ENCODE measurements around the gene S100A11.
"Not testable (repeated sequence)": the region's sequence is repeated elsewhere in the genome, so short reads cannot be mapped to it uniquely, and the experiment has no call there.

S100A11 gene

GRCh38 chr1:152036267-152037216, at the start of gene S100A11:
TSS of gene S100A11 (minus strand) at chr1:152037004. CDS start at chr1:152036915, 89 bp downstream.
- peak; percentile 35 for DNase-seq

- no peak for DNase-seq
Observed at GRCh38 chr1:152084853-152085252, 48.0 kb upstream of the S100A11 start.

GRCh38 chr1:152081026-152081425, 44.2 kb upstream of the S100A11 start:
- not testable (repeated sequence) for DNase-seq

- not testable (repeated sequence) for DNase-seq
Observed at GRCh38 chr1:152080494-152080893, 43.7 kb upstream of the S100A11 start.

GRCh38 chr1:152078831-152079441, 42.1 kb upstream of the S100A11 start:
- no peak for DNase-seq

GRCh38 chr1:152072311-152072710, 35.5 kb upstream of the S100A11 start:
- no peak for DNase-seq

GRCh38 chr1:152071123-152071522, 34.3 kb upstream of the S100A11 start:
- no peak for DNase-seq

- DNase-seq: no peak
Observed at GRCh38 chr1:152067929-152068328, 31.1 kb upstream of the S100A11 start.

- DNase-seq: no peak
Observed at GRCh38 chr1:152067150-152067549, 30.3 kb upstream of the S100A11 start.

GRCh38 chr1:152061952-152062351, 25.1 kb upstream of the S100A11 start:
- no peak for DNase-seq

- no peak for DNase-seq
Observed at GRCh38 chr1:152053375-152053774, 16.6 kb upstream of the S100A11 start.

GRCh38 chr1:152052606-152053005, 15.8 kb upstream of the S100A11 start:
- peak; percentile 25 for DNase-seq

GRCh38 chr1:152050886-152051675, 14.3 kb upstream of the S100A11 start:
- no peak for DNase-seq

- DNase-seq: no peak
Observed at GRCh38 chr1:152049291-152050083, 12.7 kb upstream of the S100A11 start.

- DNase-seq: no peak
Observed at GRCh38 chr1:152048416-152049009, 11.7 kb upstream of the S100A11 start.

GRCh38 chr1:152047730-152048415, 11.1 kb upstream of the S100A11 start:
- DNase-seq: peak; percentile 72

- no peak for DNase-seq
Observed at GRCh38 chr1:152047413-152047729, 10.6 kb upstream of the S100A11 start.

- DNase-seq: no peak
Observed at GRCh38 chr1:152044386-152044785, 7.6 kb upstream of the S100A11 start.

- DNase-seq: no peak
Observed at GRCh38 chr1:152043870-152044269, 7.1 kb upstream of the S100A11 start.

- DNase-seq: no peak
Observed at GRCh38 chr1:152042030-152042429, 5.2 kb upstream of the S100A11 start.

- no peak for DNase-seq
Observed at GRCh38 chr1:152039886-152040285, 3.1 kb upstream of the S100A11 start.

GRCh38 chr1:152039461-152039860, 2.7 kb upstream of the S100A11 start:
- DNase-seq: no peak
